Sigmoid colon (tissue), 7 donors: ENCODE data around the gene FITM1. TPM values are rescaled to one million over a fixed set of nuclear protein-coding genes. Genes with fewer than 3 reads are reported as not detected.

ENCODE experiments used
- DNase-seq: peaks from one replicate; pipeline ENCODE4 v3.0.0-alpha.2; 2019
- H3K27ac ChIP-seq, 4 donors: fragments of 200-600 bp; sonication (generic); one replicate each; pipeline ENCODE4 v1.5.1; 2016 to 2019; ENCODE audit warnings: mild to moderate bottlenecking in 1 of 4
- H3K27me3 ChIP-seq, 3 donors: fragments of 200-600 bp; sonication (generic); one replicate each; pipeline ENCODE4 v1.5.1; 2019; ENCODE audit warnings: mild to moderate bottlenecking in 1 of 3
- H3K36me3 ChIP-seq, 4 donors: fragments of 200-600 bp; sonication (generic); one replicate each; pipeline ENCODE4 v1.5.1; 2016 to 2019
- H3K4me1 ChIP-seq, 4 donors: fragments of 200-600 bp; sonication (generic); one replicate each; pipeline ENCODE4 v1.5.1; 2017 to 2019
- H3K4me3 ChIP-seq, 4 donors: fragments of 200-600 bp; sonication (generic); one replicate each; pipeline ENCODE4 v1.5.1; 2017 to 2019; ENCODE audit warnings: mild to moderate bottlenecking in 2 of 4, moderate library complexity in 1 of 4
- H3K9me3 ChIP-seq, 4 donors: fragments of 200-600 bp in 3 of 4; sonication (generic) in 3 of 4; one replicate each; pipeline versions ENCODE4 v1.5.1 to v1.6.1; 2013 to 2019
- EP300 ChIP-seq, 4 donors: sonication (generic); formaldehyde crosslinking; IDR thresholded peaks; one replicate each; pipeline ENCODE4 v1.6.1; 2017; ENCODE audit warnings: antibody characterized with exemption in 4 of 4
- POLR2A ChIP-seq, 2 donors: fragments of 450-650 bp; IDR thresholded peaks; one replicate each; pipeline ENCODE4 v1.6.1; 2016; ENCODE audit warnings: antibody characterized with exemption in 2 of 2, mild to moderate bottlenecking in 2 of 2, moderate library complexity in 2 of 2
- POLR2AphosphoS5 ChIP-seq, 4 donors: sonication (generic); formaldehyde crosslinking; IDR thresholded peaks; one replicate each; pipeline ENCODE4 v1.6.1; 2017; ENCODE audit warnings: antibody characterized with exemption in 4 of 4
- WGBS, 2 donors: extraction: QIAGEN DNeasy Blood & Tissue Kit; methylation state at CpG; one replicate each; pipeline ENCODE4 v1.1.7; 2013; 5-methylcytosine and 5-hydroxymethylcytosine counted together
- intact Hi-C: fragments of 100-400 bp; cut with DNase I; formaldehyde crosslinking; loops from one replicate; pipeline ENCODE4 v1.15.1; 2023
- polyA plus RNA-seq, 3 donors: library from polyadenylated mRNA; stranded (reverse); fragments of 200-250 nt; gene quantifications; one replicate each; pipeline ENCODE4 v1.2.3, GENCODE V29; 2013
- total RNA-seq, 4 donors: library from RNA; depleted of rRNA; stranded (reverse); fragments of >200 nt; gene quantifications; one replicate each; pipeline ENCODE4 v1.1.0, GENCODE V29; 2016
- TF ChIP-seq, protein P1 (sequence below), 4 experiments: fragments of 450-650 bp in 3 of 4; fragments of 200-600 bp in 1 of 4; IDR thresholded peaks; one replicate each; pipeline ENCODE4 v1.5.1; 2016 to 2019; ENCODE audit warnings: antibody characterized with exemption in 4 of 4, mild to moderate bottlenecking in 3 of 4, moderate library complexity in 2 of 4
- donor health status: healthy with polysubstance abuse.
- donor health status: Bipolar disorder and iron deficiency.
- donor health status: healthy.

Gene FITM1
- total and polyA plus RNA-seq, 7 donors, result 0.33 to 1.8 TPM; not detected in 5

DNA sequence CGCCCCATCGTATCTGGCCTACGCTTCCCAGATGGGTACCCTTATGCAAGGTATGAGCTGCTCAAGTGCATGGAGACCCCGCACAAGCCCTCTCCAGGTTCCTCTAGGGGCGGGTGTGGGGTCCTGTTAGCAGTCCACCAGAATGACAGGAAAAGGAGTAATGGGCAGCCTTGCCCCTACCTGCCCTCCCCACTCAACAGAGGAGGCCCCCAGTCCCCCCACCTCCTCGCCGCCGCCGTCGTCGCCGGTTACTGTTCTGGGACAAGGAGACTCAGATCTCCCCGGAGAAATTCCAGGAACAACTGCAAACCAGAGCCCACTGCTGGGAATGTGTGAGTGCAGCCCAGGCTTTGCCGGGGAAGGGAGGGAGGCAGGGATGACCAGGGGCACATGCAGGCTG, 47.4 kb downstream of the FITM1 start:
- H3K27ac ChIP-seq, result peak overlapping the region in 2 of 4 donors; percentile 88 to 93
- H3K27me3 ChIP-seq, result no peaks in the 10 kb centered on the region
- intact Hi-C loops, result no loop called here
- no peak overlapping the region for H3K4me3 ChIP-seq
- peaks cover 5 to 44% (median 11%) of the 10 kb centered on the region in 4 donors for H3K36me3 ChIP-seq
- peaks cover 0 to 23% (median 19%) of the 10 kb centered on the region in 4 donors for H3K4me1 ChIP-seq
- no peaks in the 10 kb centered on the region for H3K9me3 ChIP-seq
- DNase-seq, result no peak
- 95 to 96% methylated on average over 14 of the region's 14 CpGs for WGBS, 2 donors
- TF ChIP-seq, protein P1, sequence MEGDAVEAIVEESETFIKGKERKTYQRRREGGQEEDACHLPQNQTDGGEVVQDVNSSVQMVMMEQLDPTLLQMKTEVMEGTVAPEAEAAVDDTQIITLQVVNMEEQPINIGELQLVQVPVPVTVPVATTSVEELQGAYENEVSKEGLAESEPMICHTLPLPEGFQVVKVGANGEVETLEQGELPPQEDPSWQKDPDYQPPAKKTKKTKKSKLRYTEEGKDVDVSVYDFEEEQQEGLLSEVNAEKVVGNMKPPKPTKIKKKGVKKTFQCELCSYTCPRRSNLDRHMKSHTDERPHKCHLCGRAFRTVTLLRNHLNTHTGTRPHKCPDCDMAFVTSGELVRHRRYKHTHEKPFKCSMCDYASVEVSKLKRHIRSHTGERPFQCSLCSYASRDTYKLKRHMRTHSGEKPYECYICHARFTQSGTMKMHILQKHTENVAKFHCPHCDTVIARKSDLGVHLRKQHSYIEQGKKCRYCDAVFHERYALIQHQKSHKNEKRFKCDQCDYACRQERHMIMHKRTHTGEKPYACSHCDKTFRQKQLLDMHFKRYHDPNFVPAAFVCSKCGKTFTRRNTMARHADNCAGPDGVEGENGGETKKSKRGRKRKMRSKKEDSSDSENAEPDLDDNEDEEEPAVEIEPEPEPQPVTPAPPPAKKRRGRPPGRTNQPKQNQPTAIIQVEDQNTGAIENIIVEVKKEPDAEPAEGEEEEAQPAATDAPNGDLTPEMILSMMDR (IDR thresholded peaks at IDR 0.05), result no peak
- TF ChIP-seq POLR2AphosphoS5 (IDR thresholded peaks at IDR 0.05), result no peak
- TF ChIP-seq EP300 (IDR thresholded peaks at IDR 0.05), result no peak

GRCh38 chr14:24178399-24179178, 48.1 kb downstream of the FITM1 start:
- TF ChIP-seq POLR2AphosphoS5 (IDR thresholded peaks at IDR 0.05) (no peak), POLR2A (IDR thresholded peaks at IDR 0.05) (no peak), EP300 (IDR thresholded peaks at IDR 0.05) (no peak)
- TF ChIP-seq, protein P1 (IDR thresholded peaks at IDR 0.05), result no peak
- no peak for DNase-seq
- Histone ChIP-seq H3K4me3 (no peak overlapping the region), H3K4me1 (peaks cover 0 to 20% (median 19%) of the 10 kb centered on the region in 4 donors), H3K36me3 (peaks cover 6 to 51% (median 17%) of the 10 kb centered on the region in 4 donors), H3K9me3 (no peaks in the 10 kb centered on the region), H3K27ac (peak overlapping the region; percentile 64 to 93 (median 87)), H3K27me3 (no peaks in the 10 kb centered on the region)
- whole genome bisulfite sequencing, 2 donors, result 92% methylated on average over 12 of the region's 12 CpGs
- intact Hi-C loops, result no loop called here

DNA sequence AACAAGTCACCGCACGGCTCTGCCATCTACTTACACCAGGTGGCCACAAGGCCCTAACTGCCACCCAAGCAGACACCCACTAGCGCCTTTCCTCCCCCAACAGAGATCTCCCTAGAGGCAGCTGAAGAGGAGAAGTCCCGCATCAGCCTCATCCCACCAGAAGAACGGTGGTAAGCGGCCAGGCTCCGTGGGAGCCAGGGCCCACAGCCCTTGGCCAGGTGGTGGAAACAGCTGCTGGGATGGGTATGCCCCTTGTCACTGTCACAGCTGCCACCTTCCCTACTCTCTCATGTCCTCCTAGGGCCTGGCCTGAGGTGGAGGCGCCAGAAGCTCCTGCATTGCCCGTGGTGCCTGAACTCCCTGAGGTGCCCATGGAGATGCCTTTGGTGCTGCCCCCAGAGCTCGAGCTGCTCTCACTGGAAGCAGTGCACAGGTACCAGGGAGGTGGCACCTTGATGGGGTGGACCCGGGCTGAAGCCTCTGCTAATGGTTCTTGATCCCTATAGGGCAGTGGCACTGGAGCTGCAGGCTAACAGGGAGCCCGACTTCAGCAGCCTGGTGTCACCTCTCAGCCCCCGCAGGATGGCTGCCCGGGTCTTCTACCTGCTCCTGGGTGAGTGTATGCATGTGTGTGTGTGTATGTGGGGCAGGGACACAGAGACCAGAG, 49.0 kb downstream of the FITM1 start:
- no peak for DNase-seq
- 83 to 88% methylated on average over 14 of the region's 14 CpGs for WGBS, 2 donors
- H3K4me3 ChIP-seq, result no peak overlapping the region

GRCh38 chr14:24179961-24180796, 49.7 kb downstream of the FITM1 start:
- 71 to 80% methylated on average over 18 of the region's 18 CpGs for WGBS, 2 donors
- peak in 1 of 4 donors; percentile 32 for TF ChIP-seq EP300 (IDR thresholded peaks at IDR 0.05)
- no peak for TF ChIP-seq POLR2A (IDR thresholded peaks at IDR 0.05)
- TF ChIP-seq POLR2AphosphoS5 (IDR thresholded peaks at IDR 0.05), result peak in 2 of 4 donors; percentile 45 to 69
- TF ChIP-seq, protein P1 (IDR thresholded peaks at IDR 0.05), result no peak
- intact Hi-C loops, result no loop called here
- H3K9me3 ChIP-seq, result no peaks in the 10 kb centered on the region
- H3K27me3 ChIP-seq, result no peaks in the 10 kb centered on the region
- H3K4me3 ChIP-seq, result no peak overlapping the region
- H3K36me3 ChIP-seq, result peaks cover 6 to 67% (median 29%) of the 10 kb centered on the region in 4 donors
- DNase-seq, result no peak
- H3K4me1 ChIP-seq, result peaks cover 0 to 20% (median 19%) of the 10 kb centered on the region in 4 donors
- H3K27ac ChIP-seq, result peak overlapping the region; percentile 64 to 93 (median 87)

More for the DNA sequence above, 49.0 kb downstream of the FITM1 start:
- H3K27me3 ChIP-seq, result no peaks in the 10 kb centered on the region
- intact Hi-C loops, result no loop called here
- TF ChIP-seq POLR2AphosphoS5 (IDR thresholded peaks at IDR 0.05), result no peak
- peak overlapping the region; percentile 64 to 93 (median 87) for H3K27ac ChIP-seq
- peaks cover 0 to 20% (median 19%) of the 10 kb centered on the region in 4 donors for H3K4me1 ChIP-seq
- peaks cover 6 to 59% (median 24%) of the 10 kb centered on the region in 4 donors for H3K36me3 ChIP-seq
- H3K9me3 ChIP-seq, result no peaks in the 10 kb centered on the region
